K562 (cell line): ENCODE measurements around the gene CLK3. TPM values are rescaled to one million over a fixed set of nuclear protein-coding genes. Genes with fewer than 3 reads are reported as not detected.

Experiments
- ATF2 ChIP-seq: sonication (generic); formaldehyde crosslinking; IDR thresholded peaks from 2 replicates; pipeline ENCODE4 v1.8.1; 2022; ENCODE audit warnings: missing genetic modification reagents
- E2F3 ChIP-seq: fragments of 250-450 bp; sonication (Bioruptor Pico); IDR thresholded peaks from 2 replicates; pipeline ENCODE4 v1.4.0; 2020; ENCODE audit warnings: mild to moderate bottlenecking
- FOXM1 ChIP-seq, 2 experiments: fragments of 450-650 bp in 1 of 2; sonication (generic) in 1 of 2; formaldehyde crosslinking in 1 of 2; IDR thresholded peaks; 2 replicates each; pipeline versions ENCODE4 v1.6.1 to v1.9.0; 2017 to 2022; ENCODE audit warnings: low read depth in 2 of 2, mild to moderate bottlenecking in 2 of 2, missing genetic modification reagents in 1 of 2, moderate library complexity in 1 of 2
- HNRNPK ChIP-seq: fragments of 200-400 bp; formaldehyde crosslinking; IDR thresholded peaks from one replicate; pipeline ENCODE4 v1.6.1; 2018; ENCODE audit warnings: mild to moderate bottlenecking, low read depth, low read length; ENCODE audit not compliant: poor library complexity, severe bottlenecking
- NR3C1 ChIP-seq: sonication (generic); formaldehyde crosslinking; IDR thresholded peaks from 2 replicates; pipeline ENCODE4 v1.8.1; 2022; ENCODE audit warnings: missing genetic modification reagents
- PHB2 ChIP-seq: fragments of 450-650 bp; IDR thresholded peaks from 2 replicates; pipeline ENCODE4 v1.6.1; 2017; ENCODE audit warnings: low read depth
- PRDM10 ChIP-seq: fragments of 450-650 bp; IDR thresholded peaks from 2 replicates; pipeline ENCODE4 v1.6.1; 2018; ENCODE audit not compliant: partially characterized antibody
- RBM17 ChIP-seq: fragments of 200-400 bp; formaldehyde crosslinking; IDR thresholded peaks from 2 replicates; pipeline ENCODE4 v1.6.1; 2017; ENCODE audit warnings: low read depth, mild to moderate bottlenecking, low read length, borderline replicate concordance
- SMAD3 ChIP-seq: fragments of 450-650 bp; formaldehyde crosslinking; conservative IDR thresholded peaks from 2 replicates; pipeline ENCODE4 v1.4.0; 2020; ENCODE audit warnings: mild to moderate bottlenecking
- SRSF9 ChIP-seq: fragments of 200-400 bp; formaldehyde crosslinking; IDR thresholded peaks from 2 replicates; pipeline ENCODE4 v1.6.1; 2017; ENCODE audit warnings: low read depth, low read length, borderline replicate concordance
- TBP ChIP-seq: optimal IDR thresholded peaks from 2 replicates; pipeline ENCODE3; 2011; ENCODE audit warnings: low read depth, low read length, improper control_type of control experiment
- ZBTB5 ChIP-seq: fragments of 450-650 bp; IDR thresholded peaks from 2 replicates; pipeline ENCODE4 v1.6.1; 2017; ENCODE audit warnings: antibody characterized with exemption
- ZC3H11A ChIP-seq: IDR thresholded peaks from 2 replicates; pipeline ENCODE4 v1.6.1; 2012; ENCODE audit warnings: low read depth, low read length, improper control_type of control experiment
- ZNF133 ChIP-seq: fragments of 250-450 bp; sonication (Bioruptor Pico); IDR thresholded peaks from 2 replicates; pipeline ENCODE4 v1.4.0; 2020; ENCODE audit warnings: mild to moderate bottlenecking
- ZNF311 ChIP-seq: fragments of 250-450 bp; sonication (Bioruptor Pico); IDR thresholded peaks from 2 replicates; pipeline ENCODE4 v1.4.0; 2020; ENCODE audit warnings: mild to moderate bottlenecking, moderate library complexity
- ZNF518B ChIP-seq: fragments of 250-450 bp; sonication (Bioruptor Pico); IDR thresholded peaks from 2 replicates; pipeline ENCODE4 v1.5.0; 2021; ENCODE audit warnings: mild to moderate bottlenecking, moderate library complexity
- polyA plus RNA-seq, 8 experiments: library from polyadenylated mRNA; depleted of rRNA in 4 of 8; stranded (reverse) in 5 of 8; unstranded in 3 of 8; fragments of >200 nt; fragmentation: Nextera tagmentation in 2 of 8; fragmentation: Illumina TruSeq in 1 of 8; extraction: Ambion mirVana in 2 of 8; extraction: Trizol in 1 of 8; gene quantifications; 2 replicates each; pipeline versions ENCODE4 v1.2.1 to v1.2.3, GENCODE V29; 2011 to 2014; ENCODE audit warnings: inconsistent platforms in 1 of 8, missing spikeins in 1 of 8
- total RNA-seq, 7 experiments: library from RNA; depleted of rRNA in 6 of 7; stranded (reverse); fragments of >200 nt in 6 of 7; fragmentation: Illumina TruSeq in 2 of 7; extraction: Trizol in 2 of 7; gene quantifications; 2 replicates each; pipeline versions ENCODE4 v1.2.1 to v1.2.3, GENCODE V29; 2011 to 2021; ENCODE audit warnings: low replicate concordance in 1 of 7

Gene CLK3
- total and polyA plus RNA-seq, 9 of the 15 experiments (the other 6 are each of a cell fraction or from before 2014, with no cell fraction given), result 1.2 to 95.2 (median 51.7) TPM

GRCh38 chr15:74580538-74581350 lies 34.9 kb upstream of the CLK3 start (continued):
- TF ChIP-seq ZBTB5 (no peak), ZNF311 (no peak), PHB2 (no peak), ZNF133 (CRISPR knock-in tag) (no peak), ZNF518B (CRISPR knock-in tag) (no peak), HNRNPK (no peak), SRSF9 (no peak), FOXM1 (IDR thresholded peaks at IDR 0.05; ENCODE audit: low read depth) (no peak), FOXM1 (CRISPR knock-in tag; IDR thresholded peaks at IDR 0.05; ENCODE audit: low read depth) (no peak), NR3C1 (CRISPR knock-in tag) (no peak), PRDM10 (no peak), SMAD3 (CRISPR knock-in tag) (no peak), RBM17 (no peak), TBP (no peak), ATF2 (CRISPR knock-in tag) (no peak), E2F3 (no peak), ZC3H11A (no peak)
